ENCODE results near the gene ZNF331. TPM values are rescaled to one million over a fixed set of nuclear protein-coding genes. Genes with fewer than 3 reads are reported as not detected.

ZNF331 gene
- total and polyA plus RNA-seq, 2 experiments from 2014 or later: 12.3 to 15.6 TPM

- no peak overlapping the region for H2AFZ ChIP-seq
- WGBS (ENCODE audit: low lambda C conversion rate, missing lambda C conversion rate): 89% methylated on average over 13 of the region's 13 CpGs
- no peaks in the 10 kb centered on the region for H3K9me3 ChIP-seq (ENCODE audit: low read depth)
- no peak for DNase-seq (ENCODE audit: low spot score)
- H4K20me1 ChIP-seq (ENCODE audit: insufficient read depth, poor library complexity, severe bottlenecking): no peaks in the 10 kb centered on the region
- no peak overlapping the region for H3K4me3 ChIP-seq
- TF ChIP-seq EZH2 (IDR thresholded peaks at IDR 0.05; ENCODE audit: borderline replicate concordance): no peak
- TF ChIP-seq CTCF (IDR thresholded peaks at IDR 0.05; ENCODE audit: poor library complexity): no peak
- TF ChIP-seq EZH2phosphoT487 (IDR thresholded peaks at IDR 0.05; ENCODE audit: low read depth, severe bottlenecking, unreplicated experiment): no peak
- no peaks in the 10 kb centered on the region for H3K4me1 ChIP-seq (ENCODE audit: insufficient read depth)
- H3K9me2 ChIP-seq (replicated peaks; ENCODE audit: insufficient read depth): no peaks in the 10 kb centered on the region
- H3K36me3 ChIP-seq (replicated peaks; ENCODE audit: insufficient read depth, low read depth): peaks cover 5% of the 10 kb centered on the region
- H3K79me2 ChIP-seq: peaks cover 32% of the 10 kb centered on the region
- no peak overlapping the region for H3K4me2 ChIP-seq
- H3K27ac ChIP-seq: no peak overlapping the region
- H3K27me3 ChIP-seq: no peaks in the 10 kb centered on the region
These were observed 17.4 kb downstream of the ZNF331 start for GRCh38 chr19:53555352-53555751.

- Histone ChIP-seq H3K4me3 (no peak overlapping the region), H3K27me3 (no peaks in the 10 kb centered on the region), H3K27ac (no peak overlapping the region), H3K79me2 (no peaks in the 10 kb centered on the region), H3K36me3 (replicated peaks; ENCODE audit: insufficient read depth, low read depth) (peaks cover 4% of the 10 kb centered on the region), H2AFZ (no peak overlapping the region), H3K9me2 (replicated peaks; ENCODE audit: insufficient read depth) (no peaks in the 10 kb centered on the region), H3K9me3 (ENCODE audit: low read depth) (peaks cover 9% of the 10 kb centered on the region), H4K20me1 (ENCODE audit: insufficient read depth, poor library complexity, severe bottlenecking) (no peaks in the 10 kb centered on the region), H3K4me2 (no peak overlapping the region), H3K4me1 (ENCODE audit: insufficient read depth) (peaks cover 6% of the 10 kb centered on the region)
- no peak for TF ChIP-seq EZH2 (IDR thresholded peaks at IDR 0.05; ENCODE audit: borderline replicate concordance)
- no peak for TF ChIP-seq CTCF (IDR thresholded peaks at IDR 0.05; ENCODE audit: poor library complexity)
- TF ChIP-seq EZH2phosphoT487 (IDR thresholded peaks at IDR 0.05; ENCODE audit: low read depth, severe bottlenecking, unreplicated experiment): no peak
- no peak for DNase-seq (ENCODE audit: low spot score)
- 95% methylated on average over 12 of the region's 12 CpGs for WGBS (ENCODE audit: low lambda C conversion rate, missing lambda C conversion rate)
These were observed 33.4 kb downstream of the ZNF331 start for GRCh38 chr19:53571339-53571738.

- no peak overlapping the region for H3K4me2 ChIP-seq
These were observed 39.2 kb downstream of the ZNF331 start for GRCh38 chr19:53576941-53577653.

More at GRCh38 chr19:53576941-53577653, 39.2 kb downstream of the ZNF331 start:
- H3K4me1 ChIP-seq (ENCODE audit: insufficient read depth): no peaks in the 10 kb centered on the region
- no peak for DNase-seq (ENCODE audit: low spot score)
- no peaks in the 10 kb centered on the region for H3K27me3 ChIP-seq
- 97% methylated on average over 20 of the region's 20 CpGs for WGBS (ENCODE audit: low lambda C conversion rate, missing lambda C conversion rate)
- H3K79me2 ChIP-seq: no peaks in the 10 kb centered on the region
- no peak overlapping the region for H2AFZ ChIP-seq
- no peaks in the 10 kb centered on the region for H3K9me2 ChIP-seq (replicated peaks; ENCODE audit: insufficient read depth)
- TF ChIP-seq EZH2 (IDR thresholded peaks at IDR 0.05; ENCODE audit: borderline replicate concordance): no peak
- no peak for TF ChIP-seq CTCF (IDR thresholded peaks at IDR 0.05; ENCODE audit: poor library complexity)
- TF ChIP-seq EZH2phosphoT487 (IDR thresholded peaks at IDR 0.05; ENCODE audit: low read depth, severe bottlenecking, unreplicated experiment): no peak
- H3K9me3 ChIP-seq (ENCODE audit: low read depth): peaks cover 26% of the 10 kb centered on the region
- peaks cover 15% of the 10 kb centered on the region for H3K36me3 ChIP-seq (replicated peaks; ENCODE audit: insufficient read depth, low read depth)
- H3K4me3 ChIP-seq: no peak overlapping the region
- no peaks in the 10 kb centered on the region for H4K20me1 ChIP-seq (ENCODE audit: insufficient read depth, poor library complexity, severe bottlenecking)
- H3K27ac ChIP-seq: no peak overlapping the region
